Measurements from ENCODE around the gene GNPAT.
A peak's percentile ranks its signal among the peaks of the same experiment; 100 is the strongest.

GNPAT gene

DNA sequence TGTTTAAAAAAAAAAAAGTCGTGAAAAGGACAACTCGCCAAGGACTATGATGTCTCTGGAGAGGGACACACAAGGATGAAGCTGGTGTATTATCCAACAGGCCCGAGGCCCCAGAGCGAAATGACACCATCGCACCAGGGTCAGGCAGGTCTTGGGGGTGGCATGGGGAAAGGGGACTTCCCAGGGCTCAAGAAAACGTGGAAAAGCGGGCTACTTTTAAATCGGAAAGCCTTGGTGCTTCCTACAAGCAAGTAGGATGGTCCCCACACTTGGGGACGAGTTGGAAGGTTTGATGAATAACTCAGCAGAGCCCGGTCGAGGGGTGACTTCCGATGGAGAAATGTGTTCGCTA is 505 bp upstream of the GNPAT start:
- TF ChIP-seq NFIC (IDR thresholded peaks at IDR 0.05): no peak
- no peak for TF ChIP-seq TAF1 (IDR thresholded peaks at IDR 0.05; ENCODE audit: low read depth)
- no peak for TF ChIP-seq TCF12 (IDR thresholded peaks at IDR 0.05; ENCODE audit: low read depth)
- no peak for TF ChIP-seq FOXM1 (IDR thresholded peaks at IDR 0.05; ENCODE audit: borderline replicate concordance, low read depth)
- TF ChIP-seq, protein P1, sequence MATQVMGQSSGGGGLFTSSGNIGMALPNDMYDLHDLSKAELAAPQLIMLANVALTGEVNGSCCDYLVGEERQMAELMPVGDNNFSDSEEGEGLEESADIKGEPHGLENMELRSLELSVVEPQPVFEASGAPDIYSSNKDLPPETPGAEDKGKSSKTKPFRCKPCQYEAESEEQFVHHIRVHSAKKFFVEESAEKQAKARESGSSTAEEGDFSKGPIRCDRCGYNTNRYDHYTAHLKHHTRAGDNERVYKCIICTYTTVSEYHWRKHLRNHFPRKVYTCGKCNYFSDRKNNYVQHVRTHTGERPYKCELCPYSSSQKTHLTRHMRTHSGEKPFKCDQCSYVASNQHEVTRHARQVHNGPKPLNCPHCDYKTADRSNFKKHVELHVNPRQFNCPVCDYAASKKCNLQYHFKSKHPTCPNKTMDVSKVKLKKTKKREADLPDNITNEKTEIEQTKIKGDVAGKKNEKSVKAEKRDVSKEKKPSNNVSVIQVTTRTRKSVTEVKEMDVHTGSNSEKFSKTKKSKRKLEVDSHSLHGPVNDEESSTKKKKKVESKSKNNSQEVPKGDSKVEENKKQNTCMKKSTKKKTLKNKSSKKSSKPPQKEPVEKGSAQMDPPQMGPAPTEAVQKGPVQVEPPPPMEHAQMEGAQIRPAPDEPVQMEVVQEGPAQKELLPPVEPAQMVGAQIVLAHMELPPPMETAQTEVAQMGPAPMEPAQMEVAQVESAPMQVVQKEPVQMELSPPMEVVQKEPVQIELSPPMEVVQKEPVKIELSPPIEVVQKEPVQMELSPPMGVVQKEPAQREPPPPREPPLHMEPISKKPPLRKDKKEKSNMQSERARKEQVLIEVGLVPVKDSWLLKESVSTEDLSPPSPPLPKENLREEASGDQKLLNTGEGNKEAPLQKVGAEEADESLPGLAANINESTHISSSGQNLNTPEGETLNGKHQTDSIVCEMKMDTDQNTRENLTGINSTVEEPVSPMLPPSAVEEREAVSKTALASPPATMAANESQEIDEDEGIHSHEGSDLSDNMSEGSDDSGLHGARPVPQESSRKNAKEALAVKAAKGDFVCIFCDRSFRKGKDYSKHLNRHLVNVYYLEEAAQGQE (IDR thresholded peaks at IDR 0.05; ENCODE audit: low read depth): no peak
- no peak for TF ChIP-seq RAD21 (IDR thresholded peaks at IDR 0.05; ENCODE audit: low read depth)
- TF ChIP-seq EP300 (IDR thresholded peaks at IDR 0.05; ENCODE audit: borderline replicate concordance): no peak
- no peak for TF ChIP-seq CREB1 (IDR thresholded peaks at IDR 0.05; ENCODE audit: low read depth)
- no peak for TF ChIP-seq TEAD4 (IDR thresholded peaks at IDR 0.05)
- TF ChIP-seq, protein P2, sequence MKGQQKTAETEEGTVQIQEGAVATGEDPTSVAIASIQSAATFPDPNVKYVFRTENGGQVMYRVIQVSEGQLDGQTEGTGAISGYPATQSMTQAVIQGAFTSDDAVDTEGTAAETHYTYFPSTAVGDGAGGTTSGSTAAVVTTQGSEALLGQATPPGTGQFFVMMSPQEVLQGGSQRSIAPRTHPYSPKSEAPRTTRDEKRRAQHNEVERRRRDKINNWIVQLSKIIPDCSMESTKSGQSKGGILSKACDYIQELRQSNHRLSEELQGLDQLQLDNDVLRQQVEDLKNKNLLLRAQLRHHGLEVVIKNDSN (IDR thresholded peaks at IDR 0.05): no peak
- no peak for TF ChIP-seq YY1 (IDR thresholded peaks at IDR 0.05; ENCODE audit: low read depth)
- TF ChIP-seq, protein P3, sequence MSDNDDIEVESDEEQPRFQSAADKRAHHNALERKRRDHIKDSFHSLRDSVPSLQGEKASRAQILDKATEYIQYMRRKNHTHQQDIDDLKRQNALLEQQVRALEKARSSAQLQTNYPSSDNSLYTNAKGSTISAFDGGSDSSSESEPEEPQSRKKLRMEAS (IDR thresholded peaks at IDR 0.05): no peak

DNA sequence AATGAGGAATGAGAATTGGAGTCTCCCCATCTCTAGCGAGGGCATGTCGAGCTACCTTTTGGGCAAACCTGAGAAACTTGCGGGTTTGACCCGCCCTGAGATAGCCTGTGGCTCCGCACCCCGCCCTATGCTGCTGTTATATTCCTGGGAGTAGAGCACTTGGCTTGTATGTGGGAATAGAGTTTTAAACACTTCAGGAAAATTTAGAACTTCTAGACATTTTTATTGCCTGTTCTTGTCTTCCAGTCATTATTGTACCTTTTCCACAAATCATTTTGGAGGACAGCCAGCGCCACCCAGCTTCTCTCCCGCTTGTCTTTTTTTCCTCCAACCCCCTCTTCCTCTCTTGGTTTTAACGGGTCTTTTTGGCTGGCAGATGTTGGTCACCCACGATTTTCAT is 738 bp downstream of the GNPAT start:
- no peak for TF ChIP-seq TAF1 (IDR thresholded peaks at IDR 0.05; ENCODE audit: low read depth)
- no peak for TF ChIP-seq FOXM1 (IDR thresholded peaks at IDR 0.05; ENCODE audit: borderline replicate concordance, low read depth)
- no peak for TF ChIP-seq CREB1 (IDR thresholded peaks at IDR 0.05; ENCODE audit: low read depth)
- TF ChIP-seq YY1 (IDR thresholded peaks at IDR 0.05; ENCODE audit: low read depth): no peak
- TF ChIP-seq, protein P3 (IDR thresholded peaks at IDR 0.05): no peak
- no peak; the same call in 1 of the 2 replicates for TF ChIP-seq NFIC (IDR thresholded peaks at IDR 0.05)
- no peak for TF ChIP-seq ZBTB7A (IDR thresholded peaks at IDR 0.05; ENCODE audit: low read depth)
- TF ChIP-seq, protein P1 (IDR thresholded peaks at IDR 0.05; ENCODE audit: low read depth): no peak
- TF ChIP-seq TEAD4 (IDR thresholded peaks at IDR 0.05): no peak
- no peak for TF ChIP-seq RAD21 (IDR thresholded peaks at IDR 0.05; ENCODE audit: low read depth)
- TF ChIP-seq, protein P2 (IDR thresholded peaks at IDR 0.05): no peak
- no peak for TF ChIP-seq EGR1 (IDR thresholded peaks at IDR 0.05)
- no peak for TF ChIP-seq EP300 (IDR thresholded peaks at IDR 0.05; ENCODE audit: borderline replicate concordance)
- no peak for TF ChIP-seq CEBPB (IDR thresholded peaks at IDR 0.05)
- no peak for TF ChIP-seq TCF12 (IDR thresholded peaks at IDR 0.05; ENCODE audit: low read depth)

DNA sequence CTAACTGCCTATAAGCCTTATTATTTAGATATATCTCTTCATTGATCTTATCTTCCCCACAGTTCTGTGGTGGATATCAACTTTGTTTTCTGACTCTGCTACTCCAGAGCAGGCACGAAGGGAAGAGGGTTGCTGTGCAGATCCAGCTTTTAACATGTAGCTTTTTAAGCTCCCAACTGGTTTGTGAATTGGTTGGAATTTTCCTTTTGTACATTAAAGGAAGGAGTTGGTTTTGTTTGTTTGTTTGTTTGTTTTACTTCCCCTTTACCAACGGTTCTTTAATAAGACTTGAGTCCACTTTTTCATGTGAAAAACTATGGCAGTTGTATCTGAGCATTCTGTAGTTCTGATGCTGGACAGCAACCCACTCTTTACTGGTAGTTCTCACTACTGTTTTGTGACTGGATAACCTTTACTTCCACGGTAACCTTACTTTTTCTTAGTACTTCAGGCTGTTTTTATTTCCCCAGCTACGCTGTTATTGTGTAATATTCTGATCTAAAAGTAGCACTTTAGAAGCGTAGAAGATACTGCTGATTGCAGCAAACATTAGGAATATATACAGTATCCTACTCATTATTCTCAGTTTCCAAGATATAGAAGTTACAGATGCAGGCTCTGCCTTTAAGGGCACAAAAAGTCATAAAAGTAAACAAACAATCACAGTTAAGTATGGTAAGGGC is 1.6 kb downstream of the GNPAT start:
- no peak for TF ChIP-seq FOXM1 (IDR thresholded peaks at IDR 0.05; ENCODE audit: borderline replicate concordance, low read depth)
- no peak for TF ChIP-seq ZBTB7A (IDR thresholded peaks at IDR 0.05; ENCODE audit: low read depth)
- TF ChIP-seq TCF12 (IDR thresholded peaks at IDR 0.05; ENCODE audit: low read depth): no peak
- no peak for TF ChIP-seq YY1 (IDR thresholded peaks at IDR 0.05; ENCODE audit: low read depth)
- TF ChIP-seq, protein P1 (IDR thresholded peaks at IDR 0.05; ENCODE audit: low read depth): peak; percentile 67; the same call in 1 of the 2 replicates
- TF ChIP-seq, protein P2 (IDR thresholded peaks at IDR 0.05): no peak

DNA sequence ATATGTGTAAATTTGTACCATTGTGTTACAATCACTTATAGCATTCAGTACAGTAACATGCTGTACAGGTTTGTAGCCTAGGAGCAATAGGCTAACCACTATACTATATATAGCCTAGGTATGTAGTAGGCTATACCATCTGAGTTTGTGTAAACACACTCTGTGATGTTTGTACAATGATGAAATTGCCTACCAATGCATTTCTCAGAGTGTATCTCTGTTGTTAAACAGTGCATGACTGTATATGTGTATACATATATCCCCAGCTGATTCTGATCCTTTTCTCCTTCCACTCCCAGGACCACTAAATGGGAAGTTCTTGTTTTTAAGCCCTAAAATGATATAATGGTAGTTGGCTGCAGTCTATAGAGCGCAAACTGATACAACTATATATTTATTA is 7.8 kb downstream of the GNPAT start:
- TF ChIP-seq TEAD4 (IDR thresholded peaks at IDR 0.05) (no peak), NFIC (IDR thresholded peaks at IDR 0.05) (no peak), EGR1 (IDR thresholded peaks at IDR 0.05) (no peak), FOXM1 (IDR thresholded peaks at IDR 0.05; ENCODE audit: borderline replicate concordance, low read depth) (no peak), CEBPB (IDR thresholded peaks at IDR 0.05) (no peak), EP300 (IDR thresholded peaks at IDR 0.05; ENCODE audit: borderline replicate concordance) (no peak), TCF12 (IDR thresholded peaks at IDR 0.05; ENCODE audit: low read depth) (no peak), YY1 (IDR thresholded peaks at IDR 0.05; ENCODE audit: low read depth) (no peak), CREB1 (IDR thresholded peaks at IDR 0.05; ENCODE audit: low read depth) (no peak), TAF1 (IDR thresholded peaks at IDR 0.05; ENCODE audit: low read depth) (no peak), RAD21 (IDR thresholded peaks at IDR 0.05; ENCODE audit: low read depth) (no peak), ZBTB7A (IDR thresholded peaks at IDR 0.05; ENCODE audit: low read depth) (no peak)
- TF ChIP-seq, protein P3 (IDR thresholded peaks at IDR 0.05): no peak
- TF ChIP-seq, protein P1 (IDR thresholded peaks at IDR 0.05; ENCODE audit: low read depth): no peak
- TF ChIP-seq, protein P2 (IDR thresholded peaks at IDR 0.05): no peak

Data from Ishikawa (cell line).